Activated naive CD8-positive, alpha-beta T cell treated with anti-CD3 and anti-CD28 coated beads, Interleukin-2, amount 50 U/mL, for 16 hours (primary cell): Measurements from ENCODE around the gene SUSD6.

Experiments
- DNase-seq: peaks from one replicate; pipeline ENCODE4 v3.0.0-alpha.2; 2020; ENCODE audit warnings: low read depth, low spot score

Gene SUSD6

GRCh38 chr14:69760810-69761209, 149.4 kb downstream of the SUSD6 start:
- no peak for DNase-seq

GRCh38 chr14:69763761-69764510, 152.5 kb downstream of the SUSD6 start:
- no peak for DNase-seq
